CD14-positive monocyte (primary cell): ENCODE data around the gene MMP19. TPM values are rescaled to one million over a fixed set of nuclear protein-coding genes. Genes with fewer than 3 reads are reported as not detected.
"Not testable (repeated sequence)": the region's sequence is repeated elsewhere in the genome, so short reads cannot be mapped to it uniquely, and the experiment has no call there.

Experiments
- DNase-seq, 3 donors: peaks; one replicate each; pipeline ENCODE4 v3.0.0-alpha.2; 2011 to 2022
- H2AFZ ChIP-seq: 2 replicates; pipeline ENCODE4 v1.6.0; 2012; ENCODE audit warnings: mild to moderate bottlenecking, low read depth, low read length, inconsistent platforms; ENCODE audit not compliant: insufficient read depth, poor library complexity, severe bottlenecking
- H3K27ac ChIP-seq, 2 donors: 1 replicate in 1 of 2; 2 replicates in 1 of 2; pipeline ENCODE4 v1.5.1; 2012 to 2013; ENCODE audit warnings: low read length in 2 of 2, control low read depth in 1 of 2, inconsistent platforms in 1 of 2, low read depth in 1 of 2, mild to moderate bottlenecking in 1 of 2
- H3K27me3 ChIP-seq, 2 donors: one replicate each; pipeline versions ENCODE4 v1.6.0 to v1.6.1; 2011 to 2013; ENCODE audit warnings: low read length in 2 of 2; ENCODE audit not compliant: control insufficient read depth in 2 of 2, insufficient read depth in 2 of 2
- H3K36me3 ChIP-seq, 2 donors: replicated peaks in 1 of 2; 1 replicate in 1 of 2; 2 replicates in 1 of 2; pipeline versions ENCODE4 v1.5.1 to v1.6.1; 2012 to 2013; ENCODE audit warnings: low read length in 2 of 2, control low read depth in 1 of 2, inconsistent platforms in 1 of 2, mild to moderate bottlenecking in 1 of 2; ENCODE audit not compliant: insufficient read depth in 2 of 2, control insufficient read depth in 1 of 2
- H3K4me1 ChIP-seq, 2 donors: 1 replicate in 1 of 2; 2 replicates in 1 of 2; pipeline versions ENCODE4 v1.5.1 to v1.6.1; 2012 to 2013; ENCODE audit warnings: low read length in 2 of 2, control low read depth in 1 of 2, inconsistent platforms in 1 of 2, mild to moderate bottlenecking in 1 of 2, moderate library complexity in 1 of 2; ENCODE audit not compliant: insufficient read depth in 2 of 2, control insufficient read depth in 1 of 2
- H3K4me2 ChIP-seq: replicated peaks from 2 replicates; pipeline ENCODE3; 2012; ENCODE audit warnings: low read length, moderate library complexity, mild to moderate bottlenecking; ENCODE audit not compliant: poor library complexity, severe bottlenecking; ENCODE audit errors: extremely low read depth
- H3K4me3 ChIP-seq, 3 experiments: fragments of 200-600 bp in 1 of 3; sonication (generic) in 1 of 3; replicated peaks in 1 of 3; 1 replicate in 2 of 3; 2 replicates in 1 of 3; pipeline ENCODE4 v1.5.1; 2011 to 2013; ENCODE audit warnings: low read length in 3 of 3, mild to moderate bottlenecking in 3 of 3, control low read depth in 2 of 3, low read depth in 2 of 3, inconsistent platforms in 1 of 3, moderate library complexity in 1 of 3
- H3K79me2 ChIP-seq: 2 replicates; pipeline ENCODE4 v1.6.0; 2012; ENCODE audit warnings: mild to moderate bottlenecking, control low read depth, inconsistent platforms, low read length, moderate library complexity; ENCODE audit not compliant: insufficient read depth
- H3K9ac ChIP-seq: 2 replicates; pipeline ENCODE4 v1.6.0; 2017; ENCODE audit warnings: low read length, mild to moderate bottlenecking; ENCODE audit not compliant: insufficient read depth, poor library complexity, severe bottlenecking
- H3K9me3 ChIP-seq, 2 donors: replicated peaks in 1 of 2; 1 replicate in 1 of 2; 2 replicates in 1 of 2; pipeline versions ENCODE4 v1.5.1 to v1.6.1; 2012 to 2013; ENCODE audit warnings: low read length in 2 of 2, control low read depth in 1 of 2; ENCODE audit not compliant: control insufficient read depth in 1 of 2, insufficient read depth in 1 of 2
- H4K20me1 ChIP-seq: 2 replicates; pipeline ENCODE4 v1.6.0; 2012; ENCODE audit warnings: mild to moderate bottlenecking, low read length, control low read depth, moderate library complexity; ENCODE audit not compliant: insufficient read depth
- H3K27ac Mint-ChIP-seq, 7 donors: one replicate each; pipeline ENCODE4 v1.8.0; 2020; ENCODE audit warnings: mild to moderate bottlenecking in 7 of 7, mixed read lengths in 7 of 7, moderate library complexity in 6 of 7, inconsistent platforms in 2 of 7
- H3K27me3 Mint-ChIP-seq, 3 donors: one replicate each; pipeline ENCODE4 v1.8.0; 2021 to 2022; ENCODE audit warnings: low read depth in 3 of 3, mild to moderate bottlenecking in 3 of 3, mixed read lengths in 3 of 3, moderate library complexity in 3 of 3, inconsistent platforms in 1 of 3
- H3K36me3 Mint-ChIP-seq, 2 donors: one replicate each; pipeline ENCODE4 v1.8.0; 2020; ENCODE audit warnings: mixed read lengths in 2 of 2, inconsistent platforms in 1 of 2, mild to moderate bottlenecking in 1 of 2
- H3K4me1 Mint-ChIP-seq: one replicate; pipeline ENCODE4 v1.8.0; 2020; ENCODE audit warnings: mild to moderate bottlenecking, mixed read lengths
- H3K4me3 Mint-ChIP-seq, 2 donors: one replicate each; pipeline ENCODE4 v1.8.0; 2020; ENCODE audit warnings: mild to moderate bottlenecking in 2 of 2, mixed read lengths in 2 of 2, moderate library complexity in 1 of 2
- H3K9me3 Mint-ChIP-seq, 7 donors: one replicate each; pipeline ENCODE4 v1.8.0; 2020 to 2022; ENCODE audit warnings: mixed read lengths in 7 of 7, mild to moderate bottlenecking in 6 of 7, moderate library complexity in 6 of 7, inconsistent platforms in 2 of 7
- WGBS: methylation state at CpG from one replicate; pipeline ENCODE4 v1.1.5; 2013; ENCODE audit warnings: missing lambda C conversion rate; ENCODE audit not compliant: insufficient coverage; 5-methylcytosine and 5-hydroxymethylcytosine counted together
- intact Hi-C, 2 donors: fragments of 100-400 bp; cut with micrococcal nuclease; formaldehyde crosslinking; loops; one replicate each; pipeline versions ENCODE4 v1.15.0 to v1.15.1; 2023
- polyA plus RNA-seq, 3 donors: library from polyadenylated mRNA; depleted of rRNA in 1 of 3; unstranded in 2 of 3; stranded (reverse) in 1 of 3; fragments of 300-500 nt in 2 of 3; fragments of >200 nt in 1 of 3; fragmentation: Illumina TruSeq in 2 of 3; gene quantifications; 1 replicate in 2 of 3; 2 replicates in 1 of 3; pipeline ENCODE4 v1.2.3, GENCODE V29; 2012 to 2021
- TF ChIP-seq, protein P1 (sequence below): fragments of 200-600 bp; IDR thresholded peaks from one replicate; pipeline ENCODE4 v1.8.0; 2022; ENCODE audit warnings: antibody characterized with exemption, mild to moderate bottlenecking

Gene MMP19
- polyA plus RNA-seq, 3 donors: 0.81 to 2.8 (median 1.0) TPM

DNA sequence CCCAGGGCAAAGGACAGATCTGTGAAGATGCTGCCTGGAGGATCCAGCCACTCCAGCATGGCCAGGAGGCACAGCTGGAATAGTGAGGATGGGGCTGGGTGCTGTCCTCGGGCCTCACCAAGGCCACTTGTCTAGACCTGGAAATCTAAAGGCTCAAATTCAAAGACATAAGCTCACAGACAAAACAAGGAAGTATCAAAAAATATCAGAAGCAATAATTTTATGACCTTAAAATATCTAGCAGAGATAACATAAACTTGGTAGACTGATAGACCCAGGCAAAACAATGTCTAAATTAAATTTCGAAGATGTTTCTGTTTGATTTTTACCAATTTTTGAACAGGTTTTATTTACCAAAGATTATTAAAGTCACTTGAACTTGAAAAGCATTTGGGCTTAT is 22.6 kb upstream of the MMP19 start:
- Histone ChIP-seq H2AFZ (no peak overlapping the region), H3K9me3 (peaks cover 0 to 25% of the 10 kb centered on the region in 2 donors), H3K27ac (no peak overlapping the region), H3K9ac (no peak overlapping the region), H3K4me3 (no peak overlapping the region), H4K20me1 (no peaks in the 10 kb centered on the region), H3K79me2 (no peaks in the 10 kb centered on the region), H3K36me3 (no peaks in the 10 kb centered on the region), H3K4me2 (no peak overlapping the region), H3K4me1 (no peaks in the 10 kb centered on the region), H3K27me3 (no peaks in the 10 kb centered on the region)
- H3K4me3 Mint-ChIP-seq: no peak overlapping the region
- TF ChIP-seq, protein P1, sequence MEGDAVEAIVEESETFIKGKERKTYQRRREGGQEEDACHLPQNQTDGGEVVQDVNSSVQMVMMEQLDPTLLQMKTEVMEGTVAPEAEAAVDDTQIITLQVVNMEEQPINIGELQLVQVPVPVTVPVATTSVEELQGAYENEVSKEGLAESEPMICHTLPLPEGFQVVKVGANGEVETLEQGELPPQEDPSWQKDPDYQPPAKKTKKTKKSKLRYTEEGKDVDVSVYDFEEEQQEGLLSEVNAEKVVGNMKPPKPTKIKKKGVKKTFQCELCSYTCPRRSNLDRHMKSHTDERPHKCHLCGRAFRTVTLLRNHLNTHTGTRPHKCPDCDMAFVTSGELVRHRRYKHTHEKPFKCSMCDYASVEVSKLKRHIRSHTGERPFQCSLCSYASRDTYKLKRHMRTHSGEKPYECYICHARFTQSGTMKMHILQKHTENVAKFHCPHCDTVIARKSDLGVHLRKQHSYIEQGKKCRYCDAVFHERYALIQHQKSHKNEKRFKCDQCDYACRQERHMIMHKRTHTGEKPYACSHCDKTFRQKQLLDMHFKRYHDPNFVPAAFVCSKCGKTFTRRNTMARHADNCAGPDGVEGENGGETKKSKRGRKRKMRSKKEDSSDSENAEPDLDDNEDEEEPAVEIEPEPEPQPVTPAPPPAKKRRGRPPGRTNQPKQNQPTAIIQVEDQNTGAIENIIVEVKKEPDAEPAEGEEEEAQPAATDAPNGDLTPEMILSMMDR: no peak
- intact Hi-C loops: no loop called here
- DNase-seq: no peak
- H3K27ac Mint-ChIP-seq: no peak overlapping the region
- H3K36me3 Mint-ChIP-seq: no peaks in the 10 kb centered on the region
- H3K27me3 Mint-ChIP-seq: peaks cover 0 to 5% (median 0%) of the 10 kb centered on the region in 3 donors
- WGBS: no CpG with 5 or more reads among the region's 2 CpGs
- H3K4me1 Mint-ChIP-seq: no peaks in the 10 kb centered on the region
- peaks cover 0 to 23% (median 8%) of the 10 kb centered on the region in 7 donors for H3K9me3 Mint-ChIP-seq

DNA sequence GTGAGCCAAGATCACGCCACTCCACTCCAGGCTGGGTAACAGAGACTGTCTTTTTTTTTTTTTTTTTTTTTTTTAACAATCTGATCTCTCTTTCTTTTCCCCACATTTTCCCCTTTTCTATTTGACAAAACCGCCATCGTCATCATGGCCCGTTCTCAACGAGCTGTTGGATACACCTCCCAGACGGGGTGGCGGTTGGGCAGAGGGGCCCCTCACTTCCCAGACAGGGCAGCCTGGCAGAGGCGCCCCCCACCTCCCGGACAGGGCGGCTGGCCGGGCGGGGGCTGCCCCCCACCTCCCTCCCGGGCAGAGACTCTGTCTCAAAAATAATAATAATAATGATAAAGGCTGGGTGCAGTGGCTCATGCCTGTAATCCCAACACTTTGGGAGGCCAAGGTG is 20.2 kb upstream of the MMP19 start:
- H3K36me3 Mint-ChIP-seq, H3K4me3 Mint-ChIP-seq, H3K27ac ChIP-seq, DNase-seq, H3K36me3 ChIP-seq, H3K4me1 ChIP-seq, H3K27ac Mint-ChIP-seq, H3K27me3 ChIP-seq, H3K4me1 Mint-ChIP-seq, H3K4me3 ChIP-seq, H3K9ac ChIP-seq, H2AFZ ChIP-seq, H4K20me1 ChIP-seq, H3K79me2 ChIP-seq, H3K4me2 ChIP-seq, H3K27me3 Mint-ChIP-seq, intact Hi-C loops: not testable (repeated sequence)
- H3K9me3 Mint-ChIP-seq: peaks cover 0 to 23% (median 8%) of the 10 kb centered on the region in 7 donors
- H3K9me3 ChIP-seq: peaks cover 0 to 25% of the 10 kb centered on the region in 2 donors
- 97% methylated on average over 6 of the region's 13 CpGs for WGBS
